Esophagus squamous epithelium (tissue), 4 donors: ENCODE data around the gene ANKRD42.
"Not testable (repeated sequence)": the region's sequence is repeated elsewhere in the genome, so short reads cannot be mapped to it uniquely, and the experiment has no call there.

ENCODE experiments used
- CTCF ChIP-seq, 6 experiments: fragments of 450-650 bp in 4 of 6; fragments of 200-600 bp in 2 of 6; sonication (generic) in 2 of 6; IDR thresholded peaks; one replicate each; pipeline ENCODE4 v1.5.1; 2016 to 2019; ENCODE audit warnings: antibody characterized with exemption in 6 of 6, mild to moderate bottlenecking in 4 of 6, moderate library complexity in 4 of 6
- POLR2A ChIP-seq, 4 donors: fragments of 450-650 bp; IDR thresholded peaks; one replicate each; pipeline ENCODE4 v1.6.1; 2017; ENCODE audit warnings: antibody characterized with exemption in 4 of 4, mild to moderate bottlenecking in 4 of 4, moderate library complexity in 3 of 4

GRCh38 chr11:83206771-83207382 is 13.4 kb downstream of the ANKRD42 start:
- TF ChIP-seq POLR2A, CTCF (IDR thresholded peaks at IDR 0.05): not testable (repeated sequence)
